KMS-11 (cell line): ENCODE measurements around the gene CELF1.

Experiments used
- H2AFZ ChIP-seq: fragments of 200-600 bp; sonication (generic); 2 replicates; pipeline ENCODE4 v1.6.1; 2016; ENCODE audit warnings: antibody characterized with exemption, mixed run types, low read depth
- H3K27ac ChIP-seq: fragments of 200-600 bp; sonication (generic); 2 replicates; pipeline ENCODE4 v1.6.1; 2016; ENCODE audit warnings: mild to moderate bottlenecking, mixed run types
- H3K27me3 ChIP-seq: fragments of 200-600 bp; sonication (generic); 2 replicates; pipeline ENCODE4 v1.6.1; 2017; ENCODE audit warnings: mild to moderate bottlenecking, low read depth, mixed run types, moderate library complexity; ENCODE audit not compliant: insufficient read depth
- H3K36me3 ChIP-seq: fragments of 200-600 bp; sonication (generic); 2 replicates; pipeline ENCODE4 v1.6.1; 2017; ENCODE audit warnings: mild to moderate bottlenecking, mixed run types; ENCODE audit not compliant: insufficient read depth
- H3K4me1 ChIP-seq: fragments of 200-600 bp; sonication (generic); 2 replicates; pipeline ENCODE4 v1.6.1; 2016; ENCODE audit warnings: mild to moderate bottlenecking, low read depth, mixed run types; ENCODE audit not compliant: poor library complexity, severe bottlenecking
- H3K4me2 ChIP-seq: fragments of 200-600 bp; sonication (generic); 2 replicates; pipeline ENCODE4 v1.7.0; 2016; ENCODE audit warnings: mild to moderate bottlenecking, mixed run types
- H3K4me3 ChIP-seq: fragments of 200-600 bp; sonication (generic); IDR thresholded peaks from 2 replicates; pipeline ENCODE4 v1.6.1; 2017; ENCODE audit warnings: low read depth, low read length, mixed read lengths; ENCODE audit not compliant: insufficient read depth
- H3K79me2 ChIP-seq: fragments of 200-600 bp; sonication (generic); 2 replicates; pipeline ENCODE4 v1.6.1; 2016; ENCODE audit warnings: low read depth, mixed run types; ENCODE audit not compliant: insufficient read depth
- H3K9ac ChIP-seq: fragments of 200-600 bp; sonication (generic); 2 replicates; pipeline ENCODE4 v1.6.1; 2016; ENCODE audit warnings: mild to moderate bottlenecking, mixed run types
- H4K20me1 ChIP-seq: fragments of 200-600 bp; sonication (generic); 2 replicates; pipeline ENCODE4 v1.6.1; 2016; ENCODE audit warnings: mild to moderate bottlenecking, mixed run types; ENCODE audit not compliant: insufficient read depth
- TF ChIP-seq, protein P1 (sequence below): fragments of 200-600 bp; sonication (generic); conservative IDR thresholded peaks from 2 replicates; pipeline ENCODE4 v1.6.1; 2017; ENCODE audit warnings: low read depth, mild to moderate bottlenecking, antibody characterized with exemption, low read length, moderate library complexity, mixed read lengths

Gene CELF1

DNA sequence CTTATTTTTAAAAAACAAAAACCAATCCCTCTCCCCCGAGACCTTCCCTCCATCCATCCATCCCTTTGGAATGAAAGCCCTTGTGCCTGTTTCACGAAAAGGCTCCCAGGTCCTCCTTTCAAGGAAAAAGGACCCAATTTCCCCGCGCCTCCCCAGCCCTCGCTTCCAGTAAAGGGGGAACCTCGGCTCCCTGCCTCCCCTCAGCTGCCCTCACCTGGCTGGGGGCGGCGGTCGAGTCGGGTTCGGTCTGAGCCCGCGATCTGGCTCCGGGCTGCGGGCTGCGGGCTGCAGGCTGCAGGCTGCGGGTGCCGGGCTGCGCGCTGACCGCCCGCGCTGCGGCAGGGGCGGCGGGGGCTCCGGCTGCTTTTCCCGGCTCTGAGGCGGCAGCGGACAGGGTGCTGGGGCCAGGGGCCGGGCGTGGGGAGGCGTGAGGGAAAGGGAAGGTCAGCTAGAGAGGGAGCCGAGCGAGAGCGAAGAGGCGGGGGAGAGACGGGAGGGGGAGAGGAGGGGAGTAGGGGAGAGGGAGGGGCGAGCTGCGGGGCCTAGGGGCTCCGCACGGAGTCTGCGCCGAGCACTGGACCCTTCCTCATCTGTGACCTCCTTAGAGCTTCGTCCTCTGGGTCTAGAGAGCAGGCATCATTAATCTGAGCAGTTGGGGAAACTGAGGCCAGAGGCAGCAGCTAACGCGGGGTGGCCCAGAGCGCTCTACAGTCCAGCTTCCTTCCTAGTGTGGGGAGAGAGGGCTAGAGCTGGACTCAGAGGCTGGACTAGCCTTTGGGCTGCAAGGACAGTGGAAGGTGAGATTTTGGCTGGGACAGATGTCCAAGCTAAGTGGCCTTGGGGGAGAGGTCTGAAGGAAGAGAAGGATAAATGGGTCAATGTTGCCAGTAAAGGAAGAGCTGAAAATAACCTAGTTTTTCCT lies 41.3 kb upstream of the CELF1 start, which contains the start of gene C1QTNF4:
C1QTNF4 (minus strand) TSS at position 478 of the 922 bp plus-strand sequence. CDS start 3,601 bp downstream, outside the sequence.
- Histone ChIP-seq H3K27ac (no peak within 1 kb of the TSS), H3K4me2 (no peak within 1 kb of the TSS), H3K4me1 (no peaks in the 10 kb centered on the region), H3K36me3 (no peaks in the 10 kb centered on the region), H2AFZ (no peak within 1 kb of the TSS), H3K9ac (no peak within 1 kb of the TSS), H3K27me3 (no peaks in the 10 kb centered on the region), H3K79me2 (no peaks in the 10 kb centered on the region), H4K20me1 (no peaks in the 10 kb centered on the region), H3K4me3 (no peak within 1 kb of the TSS)
- TF ChIP-seq, protein P1, sequence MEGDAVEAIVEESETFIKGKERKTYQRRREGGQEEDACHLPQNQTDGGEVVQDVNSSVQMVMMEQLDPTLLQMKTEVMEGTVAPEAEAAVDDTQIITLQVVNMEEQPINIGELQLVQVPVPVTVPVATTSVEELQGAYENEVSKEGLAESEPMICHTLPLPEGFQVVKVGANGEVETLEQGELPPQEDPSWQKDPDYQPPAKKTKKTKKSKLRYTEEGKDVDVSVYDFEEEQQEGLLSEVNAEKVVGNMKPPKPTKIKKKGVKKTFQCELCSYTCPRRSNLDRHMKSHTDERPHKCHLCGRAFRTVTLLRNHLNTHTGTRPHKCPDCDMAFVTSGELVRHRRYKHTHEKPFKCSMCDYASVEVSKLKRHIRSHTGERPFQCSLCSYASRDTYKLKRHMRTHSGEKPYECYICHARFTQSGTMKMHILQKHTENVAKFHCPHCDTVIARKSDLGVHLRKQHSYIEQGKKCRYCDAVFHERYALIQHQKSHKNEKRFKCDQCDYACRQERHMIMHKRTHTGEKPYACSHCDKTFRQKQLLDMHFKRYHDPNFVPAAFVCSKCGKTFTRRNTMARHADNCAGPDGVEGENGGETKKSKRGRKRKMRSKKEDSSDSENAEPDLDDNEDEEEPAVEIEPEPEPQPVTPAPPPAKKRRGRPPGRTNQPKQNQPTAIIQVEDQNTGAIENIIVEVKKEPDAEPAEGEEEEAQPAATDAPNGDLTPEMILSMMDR, result no peak

DNA sequence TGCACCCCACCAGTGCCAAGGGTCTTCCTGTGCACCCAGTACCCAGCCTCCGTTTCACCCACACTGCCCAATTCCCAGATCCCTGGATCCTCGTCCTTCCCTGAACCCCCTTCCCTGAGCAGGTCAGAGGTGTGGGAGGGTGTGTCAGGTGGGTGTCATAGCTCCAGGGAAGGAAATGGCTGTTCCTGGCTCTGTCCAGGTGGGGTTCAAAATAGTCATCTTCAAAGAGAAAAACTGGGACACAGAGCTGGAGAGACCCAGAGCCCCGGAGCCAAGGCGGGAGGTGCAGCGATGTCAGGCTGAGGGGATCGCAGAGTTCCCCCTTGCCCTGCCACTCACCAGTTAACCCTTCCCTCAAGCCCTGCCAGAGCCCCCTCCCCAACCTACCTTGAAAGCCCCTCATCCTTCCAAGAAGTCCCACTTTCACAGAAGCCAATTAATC lies 40.6 kb upstream of the CELF1 start:
- no peaks in the 10 kb centered on the region for H3K79me2 ChIP-seq
- H4K20me1 ChIP-seq, result no peaks in the 10 kb centered on the region
- no peak overlapping the region for H3K4me2 ChIP-seq
- no peak overlapping the region for H3K27ac ChIP-seq
- no peaks in the 10 kb centered on the region for H3K4me1 ChIP-seq
- no peak overlapping the region for H2AFZ ChIP-seq
- H3K4me3 ChIP-seq, result no peak overlapping the region
- no peaks in the 10 kb centered on the region for H3K27me3 ChIP-seq
- H3K9ac ChIP-seq, result no peak overlapping the region
- H3K36me3 ChIP-seq, result no peaks in the 10 kb centered on the region
- TF ChIP-seq, protein P1, result no peak

DNA sequence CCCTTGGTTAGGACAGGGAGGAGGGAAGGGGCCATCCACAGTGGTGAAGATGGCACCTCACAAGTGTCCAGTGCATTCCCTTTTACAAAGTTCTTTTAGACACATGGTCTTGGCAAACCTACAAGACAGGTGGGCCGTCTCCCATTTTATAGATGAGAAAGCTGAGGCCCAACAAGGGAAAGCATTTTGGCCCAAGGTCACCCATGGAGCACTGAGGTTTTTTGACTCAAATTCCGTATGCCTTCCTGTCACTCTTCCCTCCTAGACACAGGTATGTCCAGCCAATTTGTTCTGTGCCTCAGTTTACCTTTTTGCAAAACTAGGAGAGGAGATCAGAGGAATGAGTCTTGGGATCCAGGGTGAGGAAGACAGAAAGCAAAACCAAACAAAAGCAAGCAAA lies 40.0 kb upstream of the CELF1 start:
- Histone ChIP-seq H3K4me3 (no peak overlapping the region), H3K79me2 (no peaks in the 10 kb centered on the region), H3K9ac (no peak overlapping the region), H3K27ac (no peak overlapping the region), H4K20me1 (no peaks in the 10 kb centered on the region), H3K4me2 (no peak overlapping the region), H3K36me3 (no peaks in the 10 kb centered on the region), H3K4me1 (no peaks in the 10 kb centered on the region), H2AFZ (no peak overlapping the region), H3K27me3 (no peaks in the 10 kb centered on the region)
- TF ChIP-seq, protein P1, result no peak

DNA sequence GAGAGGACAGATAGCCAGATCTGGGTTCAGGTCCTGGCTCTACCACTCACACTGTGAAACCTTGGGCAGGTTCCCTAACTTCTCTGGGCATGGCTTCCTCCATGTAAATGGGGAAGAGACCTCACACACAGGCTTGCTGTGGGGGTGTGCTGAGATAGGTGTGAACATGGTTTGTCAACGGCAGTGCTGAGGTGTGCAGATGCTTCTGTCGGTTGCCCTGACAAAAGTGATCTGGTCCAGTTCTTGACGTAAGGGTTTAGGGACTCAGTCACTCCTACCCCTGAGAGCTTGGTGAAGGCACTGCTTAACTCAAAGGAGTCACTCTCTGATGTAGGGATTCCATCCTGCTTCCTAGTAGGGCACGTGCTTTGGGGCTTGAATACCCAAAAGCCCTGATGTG lies 39.3 kb upstream of the CELF1 start:
- Histone ChIP-seq H3K4me2 (no peak overlapping the region), H3K9ac (no peak overlapping the region), H3K4me1 (no peaks in the 10 kb centered on the region), H3K27ac (no peak overlapping the region), H4K20me1 (no peaks in the 10 kb centered on the region), H3K79me2 (no peaks in the 10 kb centered on the region), H3K4me3 (no peak overlapping the region), H2AFZ (no peak overlapping the region), H3K27me3 (no peaks in the 10 kb centered on the region), H3K36me3 (no peaks in the 10 kb centered on the region)
- TF ChIP-seq, protein P1, result no peak
